Adipocyte (in vitro differentiated cells): ENCODE data around the gene ACSF3.
"Not testable (repeated sequence)": the region's sequence is repeated elsewhere in the genome, so short reads cannot be mapped to it uniquely, and the experiment has no call there.

Experiments used
- DNase-seq: peaks from one replicate; pipeline ENCODE4 v3.0.0-alpha.2; 2015; ENCODE audit warnings: low read depth
- H3K27me3 ChIP-seq: replicated peaks from 2 replicates; pipeline ENCODE4 v1.7.0; 2013; ENCODE audit warnings: mild to moderate bottlenecking, low read length, moderate library complexity; ENCODE audit not compliant: control insufficient read depth, insufficient read depth
- H3K36me3 ChIP-seq: 2 replicates; pipeline ENCODE4 v1.7.0; 2013; ENCODE audit warnings: low read length, mild to moderate bottlenecking, moderate library complexity; ENCODE audit not compliant: control insufficient read depth, insufficient read depth, severe bottlenecking
- H3K4me1 ChIP-seq: 2 replicates; pipeline ENCODE4 v1.7.0; 2013; ENCODE audit warnings: mild to moderate bottlenecking, low read length, moderate library complexity; ENCODE audit not compliant: control insufficient read depth, insufficient read depth
- H3K4me3 ChIP-seq: 2 replicates; pipeline ENCODE4 v1.7.0; 2013; ENCODE audit warnings: mild to moderate bottlenecking, low read length, moderate library complexity
- H3K9ac ChIP-seq: 2 replicates; pipeline ENCODE4 v1.7.0; 2013; ENCODE audit warnings: mild to moderate bottlenecking, low read length, moderate library complexity
- H3K9me3 ChIP-seq: 2 replicates; pipeline ENCODE4 v1.7.0; 2013; ENCODE audit warnings: mild to moderate bottlenecking, low read length, moderate library complexity; ENCODE audit not compliant: control insufficient read depth

The ACSF3 gene

GRCh38 chr16:89068814-89069616 is 24.6 kb upstream of the ACSF3 start:
- not testable (repeated sequence) for H3K4me3 ChIP-seq, H3K4me1 ChIP-seq, H3K9me3 ChIP-seq, DNase-seq, H3K9ac ChIP-seq, H3K36me3 ChIP-seq
- peaks cover 66% of the 10 kb centered on the region for H3K27me3 ChIP-seq

- DNase-seq, result no peak
- Histone ChIP-seq H3K36me3 (no peaks in the 10 kb centered on the region), H3K27me3 (peaks cover 58% of the 10 kb centered on the region), H3K9ac (no peak overlapping the region), H3K4me1 (peaks cover 4% of the 10 kb centered on the region), H3K9me3 (no peaks in the 10 kb centered on the region), H3K4me3 (no peak overlapping the region)
These were observed 23.7 kb upstream of the ACSF3 start for GRCh38 chr16:89069920-89070319.

- no peaks in the 10 kb centered on the region for H3K9me3 ChIP-seq
- no peak overlapping the region for H3K9ac ChIP-seq
- peaks cover 56% of the 10 kb centered on the region for H3K27me3 ChIP-seq
- H3K36me3 ChIP-seq, result no peaks in the 10 kb centered on the region
- DNase-seq, result no peak
- peaks cover 4% of the 10 kb centered on the region for H3K4me1 ChIP-seq
- no peak overlapping the region for H3K4me3 ChIP-seq
These were observed 23.1 kb upstream of the ACSF3 start for GRCh38 chr16:89070590-89070989.

GRCh38 chr16:89071686-89072547 is 21.7 kb upstream of the ACSF3 start:
- Histone ChIP-seq H3K36me3 (no peaks in the 10 kb centered on the region), H3K27me3 (peaks cover 44% of the 10 kb centered on the region), H3K9me3 (no peaks in the 10 kb centered on the region), H3K4me1 (peaks cover 4% of the 10 kb centered on the region), H3K9ac (no peak overlapping the region), H3K4me3 (peak overlapping the region; percentile 31)
- peak; percentile 88 for DNase-seq

GRCh38 chr16:89072548-89073130 is 21.0 kb upstream of the ACSF3 start:
- Histone ChIP-seq H3K36me3 (no peaks in the 10 kb centered on the region), H3K4me1 (peaks cover 4% of the 10 kb centered on the region), H3K27me3 (peaks cover 36% of the 10 kb centered on the region), H3K4me3 (no peak overlapping the region), H3K9me3 (no peaks in the 10 kb centered on the region), H3K9ac (no peak overlapping the region)
- no peak for DNase-seq

GRCh38 chr16:89073346-89074071 is 20.1 kb upstream of the ACSF3 start:
- H3K9ac ChIP-seq, result no peak overlapping the region
- H3K36me3 ChIP-seq, result no peaks in the 10 kb centered on the region
- peaks cover 30% of the 10 kb centered on the region for H3K27me3 ChIP-seq
- no peaks in the 10 kb centered on the region for H3K9me3 ChIP-seq
- H3K4me1 ChIP-seq, result no peaks in the 10 kb centered on the region
- DNase-seq, result no peak
- no peak overlapping the region for H3K4me3 ChIP-seq

GRCh38 chr16:89074072-89074674 is 19.5 kb upstream of the ACSF3 start:
- H3K4me1 ChIP-seq, H3K36me3 ChIP-seq, H3K9ac ChIP-seq, H3K4me3 ChIP-seq, DNase-seq, H3K9me3 ChIP-seq: not testable (repeated sequence)
- peaks cover 32% of the 10 kb centered on the region for H3K27me3 ChIP-seq

GRCh38 chr16:89074803-89075688 is 18.6 kb upstream of the ACSF3 start:
- no peak overlapping the region for H3K4me3 ChIP-seq
- H3K27me3 ChIP-seq, result peaks cover 29% of the 10 kb centered on the region

GRCh38 chr16:89076159-89076558 is 17.5 kb upstream of the ACSF3 start:
- no peaks in the 10 kb centered on the region for H3K36me3 ChIP-seq
- H3K9ac ChIP-seq, result no peak overlapping the region
- no peak overlapping the region for H3K4me3 ChIP-seq
- H3K4me1 ChIP-seq, result no peaks in the 10 kb centered on the region
- peaks cover 27% of the 10 kb centered on the region for H3K27me3 ChIP-seq
- no peaks in the 10 kb centered on the region for H3K9me3 ChIP-seq
- no peak for DNase-seq

More at GRCh38 chr16:89074803-89075688, 18.6 kb upstream of the ACSF3 start:
- no peaks in the 10 kb centered on the region for H3K4me1 ChIP-seq
- DNase-seq, result no peak
- H3K9ac ChIP-seq, result no peak overlapping the region
- H3K9me3 ChIP-seq, result no peaks in the 10 kb centered on the region
- H3K36me3 ChIP-seq, result no peaks in the 10 kb centered on the region

- no peak overlapping the region for H3K4me3 ChIP-seq
- H3K4me1 ChIP-seq, result no peaks in the 10 kb centered on the region
- no peaks in the 10 kb centered on the region for H3K36me3 ChIP-seq
- H3K9ac ChIP-seq, result no peak overlapping the region
- H3K9me3 ChIP-seq, result no peaks in the 10 kb centered on the region
- DNase-seq, result no peak
- H3K27me3 ChIP-seq, result peaks cover 24% of the 10 kb centered on the region
These were observed 16.6 kb upstream of the ACSF3 start for GRCh38 chr16:89077076-89077475.
